ENCODE measurements around the gene ADAMTS2. TPM values are rescaled to one million over a fixed set of nuclear protein-coding genes. Genes with fewer than 3 reads are reported as not detected.

Gene ADAMTS2
- total RNA-seq, 1 donor from 2014 or later = 93.2 TPM

DNA sequence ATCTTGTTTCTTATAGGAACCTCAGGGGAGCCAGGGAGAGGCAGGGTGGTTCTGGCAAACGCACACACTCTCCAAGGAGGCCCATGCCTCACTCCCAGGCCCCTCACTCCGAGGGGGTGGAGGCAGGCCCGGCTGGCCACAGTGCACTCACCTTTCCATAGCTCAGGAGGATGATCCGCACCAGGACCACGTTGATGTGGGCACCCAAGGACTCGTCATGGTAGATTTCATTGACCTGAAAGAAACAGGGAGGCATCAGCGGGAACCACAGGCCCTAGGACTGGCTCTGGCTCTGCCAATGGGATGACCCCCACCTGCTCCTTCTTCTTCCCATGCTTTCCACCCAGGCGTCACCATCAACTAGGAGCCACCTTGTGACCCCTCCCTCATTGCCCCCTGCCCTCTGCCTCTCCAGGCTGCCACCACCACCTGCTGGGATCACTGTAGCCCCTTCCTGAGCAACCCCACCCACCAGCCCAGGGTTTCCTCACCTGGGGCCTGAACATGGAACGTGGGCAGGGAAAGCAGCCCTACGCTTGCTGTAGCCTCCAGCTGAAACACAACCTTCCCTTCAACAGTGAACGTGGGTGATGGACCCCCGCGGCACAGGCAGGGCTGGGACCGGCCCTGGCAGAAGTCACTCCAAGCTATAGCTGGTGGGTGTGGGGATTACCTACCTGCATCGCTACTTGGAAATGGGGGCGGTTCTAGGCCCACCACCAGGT, 164.2 kb downstream of the ADAMTS2 start:
- Mint-ChIP-seq H3K27ac (ENCODE audit: unreplicated experiment) (no peak overlapping the region), H3K4me1 (ENCODE audit: low read depth) (no peaks in the 10 kb centered on the region), H3K9me3 (ENCODE audit: low read depth) (peaks cover 10% of the 10 kb centered on the region), H3K36me3 (ENCODE audit: low read depth) (peaks cover 16% of the 10 kb centered on the region), H3K27me3 (ENCODE audit: low read depth) (peaks cover 2% of the 10 kb centered on the region), H3K4me3 (ENCODE audit: unreplicated experiment) (no peak overlapping the region)
- TF ChIP-seq CTCF (IDR thresholded peaks at IDR 0.05) = no peak
- peak; percentile 62 for DNase-seq (ENCODE audit: low spot score)

- Mint-ChIP-seq H3K36me3 (ENCODE audit: low read depth) (peaks cover 16% of the 10 kb centered on the region), H3K27ac (ENCODE audit: unreplicated experiment) (no peak overlapping the region), H3K4me1 (ENCODE audit: low read depth) (no peaks in the 10 kb centered on the region), H3K9me3 (ENCODE audit: low read depth) (peaks cover 10% of the 10 kb centered on the region), H3K27me3 (ENCODE audit: low read depth) (peaks cover 2% of the 10 kb centered on the region), H3K4me3 (ENCODE audit: unreplicated experiment) (no peak overlapping the region)
- no peak for TF ChIP-seq CTCF (IDR thresholded peaks at IDR 0.05)
- peak; percentile 55 for DNase-seq (ENCODE audit: low spot score)
These were observed 165.1 kb downstream of the ADAMTS2 start for GRCh38 chr5:179180061-179180610.

- no peak for TF ChIP-seq CTCF (IDR thresholded peaks at IDR 0.05)
- Mint-ChIP-seq H3K4me1 (ENCODE audit: low read depth) (no peaks in the 10 kb centered on the region), H3K4me3 (ENCODE audit: unreplicated experiment) (no peak overlapping the region), H3K27ac (ENCODE audit: unreplicated experiment) (no peak overlapping the region), H3K9me3 (ENCODE audit: low read depth) (peaks cover 10% of the 10 kb centered on the region), H3K36me3 (ENCODE audit: low read depth) (peaks cover 16% of the 10 kb centered on the region), H3K27me3 (ENCODE audit: low read depth) (peaks cover 2% of the 10 kb centered on the region)
- DNase-seq (ENCODE audit: low spot score) = peak; percentile 46
These were observed 167.3 kb downstream of the ADAMTS2 start for GRCh38 chr5:179177711-179178575.

GRCh38 chr5:179176571-179177230, 168.6 kb downstream of the ADAMTS2 start:
- Mint-ChIP-seq H3K4me3 (ENCODE audit: unreplicated experiment) (no peak overlapping the region), H3K9me3 (ENCODE audit: low read depth) (peaks cover 10% of the 10 kb centered on the region), H3K27ac (ENCODE audit: unreplicated experiment) (no peak overlapping the region), H3K4me1 (ENCODE audit: low read depth) (no peaks in the 10 kb centered on the region), H3K36me3 (ENCODE audit: low read depth) (peaks cover 16% of the 10 kb centered on the region), H3K27me3 (ENCODE audit: low read depth) (peaks cover 2% of the 10 kb centered on the region)
- no peak for TF ChIP-seq CTCF (IDR thresholded peaks at IDR 0.05)
- peak; percentile 11 for DNase-seq (ENCODE audit: low spot score)

DNA sequence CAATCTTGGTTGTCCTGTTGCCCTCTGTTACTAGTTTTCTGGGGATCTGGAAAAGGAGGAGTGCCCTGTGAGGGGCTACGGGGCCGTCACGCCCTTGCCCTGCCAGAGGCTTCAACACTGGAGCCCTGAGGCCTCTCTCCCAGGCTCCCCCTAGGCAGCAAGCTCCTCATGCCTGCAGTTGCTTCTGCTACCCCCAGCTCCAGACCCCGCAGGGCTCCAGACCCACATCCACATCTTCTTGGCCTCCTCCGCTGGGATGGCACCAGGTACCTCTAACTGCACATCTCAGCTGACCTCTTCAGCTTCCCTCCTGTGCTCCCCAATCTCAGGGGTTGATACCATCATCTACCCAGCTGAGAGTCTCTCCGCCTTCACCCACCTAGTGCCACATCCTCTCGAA, 169.1 kb downstream of the ADAMTS2 start:
- H3K36me3 Mint-ChIP-seq (ENCODE audit: low read depth) = peaks cover 16% of the 10 kb centered on the region
- peak; percentile 68 for DNase-seq (ENCODE audit: low spot score)
- H3K4me3 Mint-ChIP-seq (ENCODE audit: unreplicated experiment) = no peak overlapping the region
- H3K27me3 Mint-ChIP-seq (ENCODE audit: low read depth) = peaks cover 2% of the 10 kb centered on the region
- H3K9me3 Mint-ChIP-seq (ENCODE audit: low read depth) = peaks cover 10% of the 10 kb centered on the region
- no peak for TF ChIP-seq CTCF (IDR thresholded peaks at IDR 0.05)
- no peaks in the 10 kb centered on the region for H3K4me1 Mint-ChIP-seq (ENCODE audit: low read depth)
- no peak overlapping the region for H3K27ac Mint-ChIP-seq (ENCODE audit: unreplicated experiment)
